ENCODE data around the gene DEUP1.

DEUP1 gene

DNA sequence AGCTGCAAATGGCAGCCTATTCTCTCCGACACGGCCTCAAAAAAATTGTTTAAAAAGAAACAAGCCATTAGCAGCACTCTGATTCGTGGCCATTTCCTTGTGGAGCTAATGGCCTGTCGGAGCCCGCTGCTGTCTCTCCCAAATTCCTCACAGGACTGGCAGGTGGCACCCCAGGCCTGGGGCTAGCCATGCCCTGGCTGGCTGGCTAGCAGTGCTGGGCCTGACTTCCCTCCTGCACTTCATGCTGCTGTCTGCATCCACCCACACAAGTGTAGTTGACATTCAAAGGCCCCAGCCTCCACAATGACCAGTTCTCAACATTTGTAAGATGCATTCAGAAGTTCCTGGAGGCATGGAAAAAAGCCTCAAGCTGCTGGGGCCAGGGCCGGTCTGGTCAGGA, 151.2 kb downstream of the DEUP1 start:
- Histone ChIP-seq H3K9me3 (ENCODE audit: insufficient read depth, low read length) (no peaks in the 10 kb centered on the region), H4K20me1 (ENCODE audit: low read depth, low read length) (no peaks in the 10 kb centered on the region), H3K27ac (ENCODE audit: low read depth, low read length) (no peak overlapping the region), H3K79me2 (ENCODE audit: insufficient read depth, low read length) (no peaks in the 10 kb centered on the region), H3K9ac (ENCODE audit: low read length) (no peak overlapping the region), H2AFZ (ENCODE audit: low read depth, low read length, severe bottlenecking) (no peak overlapping the region), H3K4me2 (ENCODE audit: low read depth, low read length, poor library complexity, severe bottlenecking) (no peak overlapping the region), H3K4me3 (ENCODE audit: insufficient read depth, low read length, poor library complexity, severe bottlenecking) (no peak overlapping the region), H3K9me2 (replicated peaks; ENCODE audit: insufficient read depth, low read length) (no peaks in the 10 kb centered on the region), H3K27me3 (ENCODE audit: low read length) (no peaks in the 10 kb centered on the region), H3F3A (ENCODE audit: insufficient read depth) (no peaks in the 10 kb centered on the region), H3K36me3 (ENCODE audit: low read length) (no peaks in the 10 kb centered on the region)
- TF ChIP-seq EZH2phosphoT487 (conservative IDR thresholded peaks at IDR 0.05; ENCODE audit: low read length), result no peak
- TF ChIP-seq, protein P1, sequence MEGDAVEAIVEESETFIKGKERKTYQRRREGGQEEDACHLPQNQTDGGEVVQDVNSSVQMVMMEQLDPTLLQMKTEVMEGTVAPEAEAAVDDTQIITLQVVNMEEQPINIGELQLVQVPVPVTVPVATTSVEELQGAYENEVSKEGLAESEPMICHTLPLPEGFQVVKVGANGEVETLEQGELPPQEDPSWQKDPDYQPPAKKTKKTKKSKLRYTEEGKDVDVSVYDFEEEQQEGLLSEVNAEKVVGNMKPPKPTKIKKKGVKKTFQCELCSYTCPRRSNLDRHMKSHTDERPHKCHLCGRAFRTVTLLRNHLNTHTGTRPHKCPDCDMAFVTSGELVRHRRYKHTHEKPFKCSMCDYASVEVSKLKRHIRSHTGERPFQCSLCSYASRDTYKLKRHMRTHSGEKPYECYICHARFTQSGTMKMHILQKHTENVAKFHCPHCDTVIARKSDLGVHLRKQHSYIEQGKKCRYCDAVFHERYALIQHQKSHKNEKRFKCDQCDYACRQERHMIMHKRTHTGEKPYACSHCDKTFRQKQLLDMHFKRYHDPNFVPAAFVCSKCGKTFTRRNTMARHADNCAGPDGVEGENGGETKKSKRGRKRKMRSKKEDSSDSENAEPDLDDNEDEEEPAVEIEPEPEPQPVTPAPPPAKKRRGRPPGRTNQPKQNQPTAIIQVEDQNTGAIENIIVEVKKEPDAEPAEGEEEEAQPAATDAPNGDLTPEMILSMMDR (IDR thresholded peaks at IDR 0.05; ENCODE audit: insufficient read depth, low read length, poor library complexity, severe bottlenecking), result no peak

DNA sequence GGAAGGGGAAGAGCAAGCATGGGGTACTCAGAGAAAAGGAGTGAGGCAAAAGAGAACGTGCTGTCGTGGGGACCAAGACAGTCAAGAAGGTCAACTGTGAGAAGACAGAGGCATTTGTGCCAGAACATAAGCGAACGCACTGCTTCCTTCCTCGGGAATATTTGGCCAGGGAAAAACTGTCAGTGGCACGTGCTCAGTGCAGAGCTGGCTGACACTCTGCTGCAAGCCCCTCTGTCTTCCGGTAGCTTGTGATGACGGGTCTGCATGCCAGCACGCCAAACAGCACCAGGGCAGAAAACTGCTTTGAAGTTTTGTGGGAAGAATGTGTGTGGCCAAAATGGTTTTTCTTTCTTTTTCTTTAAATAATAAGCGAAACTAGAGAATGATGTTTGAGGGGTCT, 152.0 kb downstream of the DEUP1 start:
- no peaks in the 10 kb centered on the region for H3K36me3 ChIP-seq (ENCODE audit: low read length)
- no peak for TF ChIP-seq EZH2phosphoT487 (conservative IDR thresholded peaks at IDR 0.05; ENCODE audit: low read length)
- TF ChIP-seq, protein P1 (IDR thresholded peaks at IDR 0.05; ENCODE audit: insufficient read depth, low read length, poor library complexity, severe bottlenecking), result no peak
- H2AFZ ChIP-seq (ENCODE audit: low read depth, low read length, severe bottlenecking), result no peak overlapping the region
- no peaks in the 10 kb centered on the region for H3K27me3 ChIP-seq (ENCODE audit: low read length)
- no peaks in the 10 kb centered on the region for H3F3A ChIP-seq (ENCODE audit: insufficient read depth)
- no peak overlapping the region for H3K4me2 ChIP-seq (ENCODE audit: low read depth, low read length, poor library complexity, severe bottlenecking)
- no peak overlapping the region for H3K9ac ChIP-seq (ENCODE audit: low read length)
- no peak overlapping the region for H3K27ac ChIP-seq (ENCODE audit: low read depth, low read length)
- H3K9me3 ChIP-seq (ENCODE audit: insufficient read depth, low read length), result no peaks in the 10 kb centered on the region
- no peak overlapping the region for H3K4me3 ChIP-seq (ENCODE audit: insufficient read depth, low read length, poor library complexity, severe bottlenecking)
- H4K20me1 ChIP-seq (ENCODE audit: low read depth, low read length), result no peaks in the 10 kb centered on the region
- H3K9me2 ChIP-seq (replicated peaks; ENCODE audit: insufficient read depth, low read length), result no peaks in the 10 kb centered on the region
- no peaks in the 10 kb centered on the region for H3K79me2 ChIP-seq (ENCODE audit: insufficient read depth, low read length)

DNA sequence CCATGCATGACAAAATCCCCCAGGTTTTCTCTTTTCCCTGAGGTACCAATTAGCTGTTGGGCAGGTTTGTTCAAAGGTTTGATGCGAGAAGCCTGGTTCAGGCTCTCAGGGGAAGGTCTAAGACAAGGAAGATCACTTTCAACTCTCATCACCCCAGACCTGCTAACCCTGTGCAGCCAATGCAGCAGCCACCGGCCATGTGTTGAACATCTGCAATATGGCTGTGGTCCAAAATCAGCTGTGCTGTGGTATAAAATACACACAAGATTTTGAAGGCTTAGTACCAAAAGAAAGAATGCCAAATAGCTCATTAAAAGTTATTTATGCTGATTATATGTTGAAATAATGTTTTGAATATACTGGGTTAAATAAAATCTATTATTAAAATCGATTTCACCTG, 154.2 kb downstream of the DEUP1 start:
- H3F3A ChIP-seq (ENCODE audit: insufficient read depth), result no peaks in the 10 kb centered on the region
- no peaks in the 10 kb centered on the region for H3K27me3 ChIP-seq (ENCODE audit: low read length)
- no peaks in the 10 kb centered on the region for H4K20me1 ChIP-seq (ENCODE audit: low read depth, low read length)
- no peaks in the 10 kb centered on the region for H3K79me2 ChIP-seq (ENCODE audit: insufficient read depth, low read length)
- H3K4me2 ChIP-seq (ENCODE audit: low read depth, low read length, poor library complexity, severe bottlenecking), result no peak overlapping the region
- H3K9me3 ChIP-seq (ENCODE audit: insufficient read depth, low read length), result no peaks in the 10 kb centered on the region
- no peak overlapping the region for H2AFZ ChIP-seq (ENCODE audit: low read depth, low read length, severe bottlenecking)
- H3K4me3 ChIP-seq (ENCODE audit: insufficient read depth, low read length, poor library complexity, severe bottlenecking), result no peak overlapping the region
- TF ChIP-seq, protein P1 (IDR thresholded peaks at IDR 0.05; ENCODE audit: insufficient read depth, low read length, poor library complexity, severe bottlenecking), result no peak
- TF ChIP-seq EZH2phosphoT487 (conservative IDR thresholded peaks at IDR 0.05; ENCODE audit: low read length), result no peak
- no peaks in the 10 kb centered on the region for H3K9me2 ChIP-seq (replicated peaks; ENCODE audit: insufficient read depth, low read length)
- no peak overlapping the region for H3K27ac ChIP-seq (ENCODE audit: low read depth, low read length)
- no peak overlapping the region for H3K9ac ChIP-seq (ENCODE audit: low read length)
- no peaks in the 10 kb centered on the region for H3K36me3 ChIP-seq (ENCODE audit: low read length)
